SU-DHL-6 (cell line): ENCODE results near the gene COL5A1.

Source experiments
- H2AFZ ChIP-seq: fragments of 200-600 bp; sonication (generic); 2 replicates; pipeline ENCODE4 v1.6.1; 2014; ENCODE audit warnings: low read depth, mild to moderate bottlenecking, moderate library complexity, mixed read lengths, antibody characterized with exemption, low read length; ENCODE audit not compliant: severe bottlenecking
- H3F3A ChIP-seq: fragments of 200-600 bp; shearing (Covaris generic); 2 replicates; pipeline ENCODE4 v1.6.0; 2016; ENCODE audit warnings: antibody characterized with exemption, mild to moderate bottlenecking; ENCODE audit not compliant: insufficient read depth
- H3K27ac ChIP-seq: fragments of 200-600 bp; sonication (generic); 2 replicates; pipeline ENCODE4 v1.5.1; 2016; ENCODE audit warnings: low read depth, mild to moderate bottlenecking, low read length, moderate library complexity, mixed read lengths
- H3K27me3 ChIP-seq: fragments of 200-600 bp; sonication (generic), shearing (Covaris generic); 2 replicates; pipeline ENCODE4 v1.6.0; 2014; ENCODE audit warnings: mild to moderate bottlenecking, low read length
- H3K36me3 ChIP-seq: fragments of 200-600 bp; sonication (generic); 2 replicates; pipeline ENCODE4 v1.6.1; 2014; ENCODE audit warnings: mild to moderate bottlenecking, low read length, mixed read lengths
- H3K4me2 ChIP-seq: fragments of 300-600, 200-600 bp; shearing (Covaris generic), sonication (generic); 2 replicates; pipeline ENCODE4 v1.6.0; 2014; ENCODE audit warnings: low read length, low read depth, mild to moderate bottlenecking; ENCODE audit not compliant: poor library complexity, severe bottlenecking
- H3K4me3 ChIP-seq: fragments of 200-600 bp; sonication (generic); 2 replicates; pipeline ENCODE4 v1.5.1; 2014; ENCODE audit warnings: antibody characterized with exemption, low read length, mild to moderate bottlenecking, mixed read lengths; ENCODE audit not compliant: insufficient read depth, poor library complexity, severe bottlenecking
- H3K79me2 ChIP-seq: fragments of 200-600 bp; sonication (generic); 2 replicates; pipeline ENCODE4 v1.6.1; 2014; ENCODE audit warnings: mild to moderate bottlenecking, low read length, moderate library complexity; ENCODE audit not compliant: insufficient read depth
- H3K9ac ChIP-seq: fragments of 200-600 bp; sonication (generic); 2 replicates; pipeline ENCODE4 v1.7.0; 2014; ENCODE audit warnings: mild to moderate bottlenecking, low read length
- H3K9me2 ChIP-seq: fragments of 200-600 bp; sonication (generic); replicated peaks from 2 replicates; pipeline ENCODE4 v1.6.1; 2014; ENCODE audit warnings: low read length; ENCODE audit not compliant: insufficient read depth
- H3K9me3 ChIP-seq: fragments of 200-600 bp; sonication (generic); 2 replicates; pipeline ENCODE4 v1.6.1; 2014; ENCODE audit warnings: low read length, mixed read lengths; ENCODE audit not compliant: insufficient read depth
- H4K20me1 ChIP-seq: fragments of 200-600 bp; sonication (generic); 2 replicates; pipeline ENCODE4 v1.6.1; 2014; ENCODE audit warnings: low read depth, mild to moderate bottlenecking, antibody characterized with exemption, low read length, moderate library complexity, mixed read lengths
- CTCF ChIP-seq: fragments of 200-600 bp; sonication (generic); IDR thresholded peaks from one replicate; pipeline ENCODE4 v1.5.1; 2017; ENCODE audit warnings: antibody characterized with exemption, mild to moderate bottlenecking, low read length, moderate library complexity; ENCODE audit not compliant: insufficient read depth, poor library complexity, severe bottlenecking
- EZH2phosphoT487 ChIP-seq: fragments of 200-600 bp; sonication (generic), shearing (Covaris generic); conservative IDR thresholded peaks from 2 replicates; pipeline ENCODE4 v1.6.1; 2018; ENCODE audit warnings: mild to moderate bottlenecking, antibody characterized with exemption, low read length, moderate library complexity, mixed read lengths

COL5A1 gene

GRCh38 chr9:134835448-134835847 lies 193.8 kb downstream of the COL5A1 start:
- H3K36me3 ChIP-seq, result no peaks in the 10 kb centered on the region

GRCh38 chr9:134835987-134836386 lies 194.4 kb downstream of the COL5A1 start:
- no peak overlapping the region for H2AFZ ChIP-seq
- H3K4me2 ChIP-seq, result no peak overlapping the region
- H3K4me3 ChIP-seq, result no peak overlapping the region
- H3K36me3 ChIP-seq, result no peaks in the 10 kb centered on the region
- no peaks in the 10 kb centered on the region for H3F3A ChIP-seq
- no peak overlapping the region for H3K9ac ChIP-seq
- no peaks in the 10 kb centered on the region for H3K27me3 ChIP-seq
- no peaks in the 10 kb centered on the region for H3K9me2 ChIP-seq
- no peaks in the 10 kb centered on the region for H3K79me2 ChIP-seq
- H3K27ac ChIP-seq, result no peak overlapping the region
- H4K20me1 ChIP-seq, result no peaks in the 10 kb centered on the region
- TF ChIP-seq EZH2phosphoT487, result no peak
- TF ChIP-seq CTCF, result no peak
- H3K9me3 ChIP-seq, result no peaks in the 10 kb centered on the region

More at GRCh38 chr9:134835448-134835847, 193.8 kb downstream of the COL5A1 start:
- Histone ChIP-seq H2AFZ (no peak overlapping the region), H3K9ac (no peak overlapping the region), H3K4me3 (no peak overlapping the region), H3K9me3 (no peaks in the 10 kb centered on the region), H4K20me1 (no peaks in the 10 kb centered on the region), H3F3A (no peaks in the 10 kb centered on the region), H3K27ac (no peak overlapping the region), H3K9me2 (no peaks in the 10 kb centered on the region), H3K79me2 (no peaks in the 10 kb centered on the region), H3K27me3 (no peaks in the 10 kb centered on the region), H3K4me2 (no peak overlapping the region)
- TF ChIP-seq EZH2phosphoT487, result no peak
- TF ChIP-seq CTCF, result no peak

GRCh38 chr9:134836406-134836970 lies 194.9 kb downstream of the COL5A1 start:
- H3K36me3 ChIP-seq, result no peaks in the 10 kb centered on the region
- no peak overlapping the region for H3K4me3 ChIP-seq
- no peaks in the 10 kb centered on the region for H3F3A ChIP-seq
- no peaks in the 10 kb centered on the region for H4K20me1 ChIP-seq
- no peaks in the 10 kb centered on the region for H3K79me2 ChIP-seq
- no peak overlapping the region for H2AFZ ChIP-seq
- H3K27me3 ChIP-seq, result no peaks in the 10 kb centered on the region
- no peak overlapping the region for H3K27ac ChIP-seq
- TF ChIP-seq CTCF (no peak), EZH2phosphoT487 (no peak)
- no peaks in the 10 kb centered on the region for H3K9me2 ChIP-seq
- H3K4me2 ChIP-seq, result no peak overlapping the region
- no peaks in the 10 kb centered on the region for H3K9me3 ChIP-seq
- H3K9ac ChIP-seq, result no peak overlapping the region
